ENCODE results near the gene PRKCB.

GRCh38 chr16:24074574-24074973, 238.8 kb downstream of the PRKCB start:
- TF ChIP-seq POLR2A (IDR thresholded peaks at IDR 0.05) (no peak), POLR2AphosphoS5 (IDR thresholded peaks at IDR 0.05) (no peak), CTCF (IDR thresholded peaks at IDR 0.05) (no peak)
